ENCODE data around the gene ZNF385B.

The ZNF385B gene

DNA sequence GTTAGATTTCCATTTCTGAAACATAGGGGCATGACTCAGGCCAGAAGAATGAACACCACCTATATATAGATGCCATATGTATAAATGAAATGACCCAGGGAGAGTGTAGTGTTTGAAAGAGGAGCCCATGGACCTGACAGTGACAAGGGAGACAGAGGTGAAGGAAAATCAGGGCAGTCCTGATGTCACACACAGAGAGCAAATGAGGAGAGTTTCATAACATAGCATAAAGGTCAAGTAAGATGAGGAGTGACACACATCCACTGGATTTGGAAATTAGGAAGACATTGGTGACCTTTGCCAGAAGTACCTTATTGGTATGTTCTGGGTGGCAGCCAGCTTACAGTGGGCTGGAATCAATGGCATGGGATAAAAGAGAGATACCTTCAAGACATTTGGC, 276.7 kb downstream of the ZNF385B start:
- DNase-seq (ENCODE audit: low read depth): no peak

DNA sequence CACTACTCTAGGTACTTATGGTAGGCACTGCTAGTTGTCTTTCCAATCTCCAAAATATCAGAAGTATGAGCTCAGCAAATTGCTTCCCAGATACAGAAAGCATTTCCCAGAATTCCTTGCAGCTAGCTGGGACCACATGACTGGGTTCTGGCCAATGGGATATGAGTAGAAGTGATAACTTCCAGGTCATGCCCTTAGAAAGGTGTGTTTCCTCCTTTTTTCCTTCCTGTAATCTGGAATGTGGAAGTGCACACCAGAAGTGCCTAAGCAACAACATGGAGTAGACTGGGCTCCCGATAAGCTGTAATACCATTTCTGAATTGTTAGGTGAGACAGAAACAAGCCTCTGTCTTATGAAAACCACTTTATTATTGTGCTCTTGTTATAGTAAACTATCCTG, 279.8 kb downstream of the ZNF385B start:
- no peak for DNase-seq (ENCODE audit: low read depth)

DNA sequence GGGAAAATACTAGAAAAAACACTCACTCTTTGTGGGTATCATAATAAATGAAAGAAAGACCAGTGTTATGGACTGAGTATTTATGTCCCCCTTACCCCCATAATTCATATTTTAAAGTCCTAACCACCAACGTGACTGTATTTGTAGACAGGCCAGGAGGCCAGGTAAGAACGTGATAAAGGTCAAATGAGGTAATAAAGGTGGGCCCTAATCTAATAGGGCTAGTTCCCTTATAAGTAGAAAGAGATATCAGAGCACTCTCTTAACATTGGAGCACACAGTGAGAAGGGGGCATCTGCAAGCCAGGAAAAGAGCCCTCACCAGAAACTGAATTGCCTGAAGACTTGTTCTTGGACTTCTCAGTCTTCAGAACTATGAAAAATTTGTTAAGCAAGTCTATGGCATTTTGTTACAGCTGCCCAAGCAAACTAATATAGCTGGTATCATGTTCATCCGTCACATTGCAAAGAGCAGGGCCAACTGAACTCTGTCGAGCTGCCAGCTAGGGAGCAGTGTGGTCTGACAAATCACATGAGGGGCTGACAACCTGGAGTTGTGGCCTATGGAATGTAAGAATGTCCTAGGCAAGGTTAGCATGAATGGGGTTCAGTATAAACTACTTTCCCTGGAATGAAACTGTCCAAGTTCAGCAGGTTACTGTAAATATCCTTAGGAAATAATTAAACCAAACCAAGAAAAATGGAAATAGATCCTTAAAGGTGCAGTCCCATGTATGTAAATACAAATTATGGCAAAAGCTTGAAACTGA, 280.9 kb downstream of the ZNF385B start:
- DNase-seq (ENCODE audit: low read depth): no peak

DNA sequence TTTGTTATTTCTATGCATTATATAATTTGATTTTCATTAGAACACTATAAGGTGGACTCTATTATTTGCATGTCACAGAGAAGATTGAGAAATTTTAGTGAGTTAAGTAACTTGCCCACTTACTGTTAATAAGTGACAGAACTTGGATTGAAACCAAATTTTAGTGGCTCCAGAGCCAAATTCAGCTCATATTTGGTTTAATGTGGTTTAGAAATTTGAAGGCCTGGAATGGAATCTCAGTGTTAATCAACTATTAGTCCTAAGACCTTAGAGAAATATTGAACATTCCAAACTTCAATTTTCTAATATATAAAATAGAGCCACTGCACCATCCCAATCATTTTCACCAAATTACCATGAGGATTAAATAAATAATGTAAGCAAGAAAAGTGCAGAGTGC, 281.6 kb downstream of the ZNF385B start:
- no peak for DNase-seq (ENCODE audit: low read depth)

DNA sequence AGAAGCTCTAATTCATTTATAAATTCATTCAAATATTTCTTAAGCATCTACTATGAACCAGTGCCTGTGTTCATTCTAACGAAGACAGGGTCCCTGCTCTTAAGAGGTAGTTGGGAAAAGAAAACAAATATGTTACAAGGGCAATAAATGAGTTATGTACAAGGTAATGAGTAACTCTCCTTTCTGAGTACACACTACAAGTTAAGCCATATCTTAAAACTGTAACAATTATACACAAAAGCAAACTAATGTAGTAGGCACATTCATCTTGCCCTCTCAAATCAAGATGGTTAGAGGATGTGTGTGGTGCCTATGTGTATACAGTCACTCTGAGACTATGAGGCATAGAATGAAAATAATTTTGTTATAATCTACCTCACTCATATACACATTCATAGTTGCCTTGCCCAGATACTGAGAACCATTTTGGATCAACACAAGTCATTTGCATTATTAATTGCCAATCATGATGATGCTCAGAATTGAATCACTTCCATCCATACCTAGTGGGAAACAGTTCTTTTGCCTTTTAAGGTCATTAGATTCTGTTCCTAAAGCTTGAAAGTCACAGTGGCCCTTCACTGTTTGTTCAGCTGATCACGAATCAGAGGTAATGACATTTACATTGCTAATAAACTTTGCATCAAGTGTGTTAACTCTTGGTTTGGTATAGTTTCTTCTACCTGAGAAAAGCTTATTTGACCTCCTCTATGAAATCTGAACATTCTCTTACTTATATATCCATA, 283.1 kb downstream of the ZNF385B start:
- no peak for DNase-seq (ENCODE audit: low read depth)

DNA sequence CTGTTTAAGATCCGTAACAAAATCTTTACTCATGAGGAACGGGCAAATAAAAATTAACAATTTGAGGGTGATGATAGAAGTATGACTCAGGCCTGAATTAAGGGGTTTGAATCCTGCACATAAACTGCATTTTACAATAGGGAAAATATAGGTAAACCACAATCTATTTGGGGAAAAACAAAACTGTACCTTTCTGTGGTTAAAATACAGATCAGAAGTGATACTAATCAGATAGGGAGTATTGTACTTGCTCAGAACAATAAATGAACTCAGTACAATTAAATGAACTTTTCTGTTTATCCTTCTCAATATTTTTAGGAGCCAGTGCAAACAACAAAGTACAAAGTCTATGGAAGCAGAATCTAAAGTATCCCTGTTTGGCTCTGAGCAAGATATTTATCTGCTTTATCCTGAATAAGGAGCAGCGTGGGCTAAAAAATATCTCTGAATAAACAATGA, 287.3 kb downstream of the ZNF385B start:
- no peak for DNase-seq (ENCODE audit: low read depth)

DNA sequence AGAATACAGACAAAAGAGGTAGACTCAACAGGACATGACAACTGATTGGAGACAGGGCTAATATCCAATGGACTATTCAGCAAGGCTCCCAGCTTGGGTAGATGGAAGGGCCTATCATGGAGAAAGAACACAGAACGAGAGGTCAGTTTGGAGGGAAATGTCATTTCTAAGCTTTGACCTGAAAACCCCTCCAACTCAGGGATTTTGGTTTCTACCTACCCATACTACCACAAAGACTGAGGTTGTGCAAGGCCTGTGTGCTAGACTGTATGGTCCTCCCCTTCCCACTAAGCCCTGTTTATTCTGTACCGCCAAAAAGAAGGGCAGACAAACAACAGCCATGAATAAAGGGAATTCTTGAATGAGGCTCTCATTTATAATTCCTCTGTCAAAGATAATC, 288.9 kb downstream of the ZNF385B start:
- DNase-seq (ENCODE audit: low read depth): no peak

DNA sequence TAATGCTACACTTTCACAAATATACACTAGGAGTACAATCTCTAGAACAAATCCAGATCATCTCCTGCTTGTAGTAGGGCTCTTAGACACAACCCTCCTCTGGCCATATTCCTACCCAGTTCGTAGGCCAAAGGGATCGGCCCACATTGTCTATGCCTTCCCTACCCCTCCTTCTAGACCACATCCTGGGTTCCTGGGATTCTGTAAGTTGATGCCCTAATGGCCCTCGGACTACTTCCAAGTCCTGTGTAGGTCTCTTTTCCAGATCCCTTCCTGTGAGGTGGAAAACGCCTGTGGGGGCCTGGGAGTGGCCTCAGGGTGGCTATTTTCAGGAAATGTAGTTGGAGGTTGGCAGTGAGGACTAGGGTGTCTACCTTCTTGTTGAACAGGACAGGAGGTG, 289.7 kb downstream of the ZNF385B start:
- no peak for DNase-seq (ENCODE audit: low read depth)

DNA sequence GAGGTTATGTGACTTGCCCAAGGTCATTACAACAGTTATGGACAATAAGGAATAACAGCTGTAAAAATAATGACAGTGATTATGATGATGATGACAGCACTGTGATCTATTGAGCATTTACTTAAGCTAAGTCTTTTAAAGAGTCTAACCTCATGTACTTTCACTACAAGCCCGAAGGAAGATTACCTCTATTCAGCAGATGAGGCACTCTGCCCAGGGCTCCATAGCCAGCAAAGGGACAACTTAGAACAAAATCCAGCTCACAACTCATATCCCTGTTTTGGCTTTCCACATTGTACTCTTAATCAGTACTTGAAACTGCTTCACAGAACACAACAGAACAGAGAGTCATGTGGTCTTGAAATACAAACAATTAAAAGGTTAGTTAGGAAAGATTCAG, 290.2 kb downstream of the ZNF385B start:
- DNase-seq (ENCODE audit: low read depth): peak; percentile 10

DNA sequence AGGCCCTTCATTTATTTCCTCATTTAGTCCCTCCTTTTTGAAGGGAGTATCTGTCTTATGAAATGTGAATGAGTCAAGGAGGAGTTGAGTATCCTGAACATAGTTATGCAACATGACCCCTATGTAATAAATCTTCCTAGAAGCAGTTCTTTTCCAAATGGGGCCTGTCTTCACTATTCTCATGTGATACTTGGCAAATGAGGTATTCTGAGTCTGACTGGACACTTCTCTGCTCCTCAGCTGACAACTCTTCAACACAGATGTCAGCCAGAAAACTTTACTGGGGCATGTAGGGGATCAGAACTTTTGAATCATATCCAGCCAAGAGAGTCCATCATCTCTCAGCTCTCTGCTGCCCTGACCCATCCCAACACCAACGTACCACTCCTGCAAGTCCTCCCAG, 291.6 kb downstream of the ZNF385B start:
- peak; percentile 95 for DNase-seq (ENCODE audit: low read depth)

DNA sequence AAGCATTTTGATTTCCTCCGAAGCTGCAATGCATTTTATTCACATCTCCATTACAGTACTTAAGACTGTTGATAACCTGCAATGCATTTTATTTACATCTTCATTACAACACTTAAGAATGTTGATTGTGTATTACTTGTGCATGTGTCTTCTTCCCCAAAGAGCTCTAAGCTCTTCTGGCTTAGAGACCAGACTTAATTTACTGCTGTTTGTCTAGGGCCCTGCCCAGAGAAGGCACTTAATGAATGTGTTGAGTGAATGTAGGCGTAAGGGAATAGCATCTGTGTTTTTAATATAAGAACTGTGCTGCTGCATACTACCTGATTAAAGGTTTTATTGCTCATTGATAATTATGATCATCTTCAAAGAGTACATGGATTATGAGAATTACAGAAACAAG, 295.6 kb downstream of the ZNF385B start:
- DNase-seq (ENCODE audit: low read depth): no peak

DNA sequence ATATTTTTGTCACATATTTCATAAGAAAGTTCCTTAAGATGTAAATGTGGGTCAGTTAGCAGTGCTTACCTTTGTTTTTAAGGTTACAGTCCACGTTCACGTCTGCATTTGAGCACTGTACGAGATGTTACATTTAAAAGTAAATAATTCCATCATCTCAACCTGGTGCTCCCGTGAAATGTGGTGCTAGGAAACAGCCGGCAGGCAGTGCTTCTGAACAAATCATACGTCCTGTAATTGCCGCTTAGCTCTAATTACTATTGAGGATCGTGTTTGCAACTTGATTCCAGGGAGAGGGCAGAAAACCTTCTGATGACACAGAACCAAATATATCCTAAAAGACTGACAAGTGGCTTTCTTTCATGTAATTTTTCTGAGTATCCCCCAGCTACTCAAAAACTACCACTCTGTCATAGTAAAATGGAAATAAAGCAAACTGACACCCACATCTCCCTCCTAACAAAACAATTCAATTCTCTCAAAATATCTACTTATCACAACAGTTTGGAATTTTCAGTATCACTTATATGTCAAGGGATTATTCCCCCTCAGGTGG, 299.0 kb downstream of the ZNF385B start:
- no peak for DNase-seq (ENCODE audit: low read depth)

DNA sequence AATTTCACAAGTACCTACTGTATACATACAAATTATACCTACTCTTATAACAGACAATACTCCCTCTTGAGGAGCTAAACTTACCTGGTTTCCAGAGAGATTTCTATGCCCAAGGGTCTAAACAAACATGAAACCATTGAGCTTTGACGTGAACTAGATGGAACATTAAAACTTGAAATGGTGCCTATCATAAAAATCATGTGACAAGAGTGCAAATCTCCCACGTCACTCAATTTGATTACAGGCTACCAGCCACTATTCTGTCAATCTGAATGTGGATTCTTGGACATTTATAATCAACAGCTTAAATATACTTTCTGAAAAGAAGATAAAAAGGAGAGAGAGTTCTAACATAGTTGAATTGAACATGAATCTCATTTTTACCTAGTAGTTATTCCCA, 299.7 kb downstream of the ZNF385B start:
- no peak for DNase-seq (ENCODE audit: low read depth)

DNA sequence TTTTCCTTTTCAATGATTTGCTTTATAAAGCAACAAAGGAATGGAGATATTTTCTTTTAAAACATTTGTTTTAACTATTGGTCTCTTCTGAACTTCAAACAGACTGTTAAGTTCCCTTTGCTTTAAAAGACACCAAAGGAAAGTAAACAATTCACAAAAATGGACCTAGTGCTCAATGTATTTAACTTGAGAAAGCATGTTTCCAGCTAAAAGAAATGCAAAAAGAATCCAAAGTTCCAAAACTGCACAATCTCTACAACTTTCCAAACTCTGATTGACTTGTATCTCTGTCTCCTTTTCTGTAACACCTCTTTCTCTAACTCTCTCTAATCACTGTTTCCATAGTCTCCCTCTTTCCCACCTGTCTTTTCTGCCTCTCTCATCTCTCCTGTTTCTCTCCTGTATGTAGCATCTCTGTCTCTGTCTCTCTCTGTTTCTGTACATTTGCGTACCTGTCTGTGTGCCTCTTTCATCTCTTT, 301.1 kb downstream of the ZNF385B start:
- DNase-seq (ENCODE audit: low read depth): no peak

DNA sequence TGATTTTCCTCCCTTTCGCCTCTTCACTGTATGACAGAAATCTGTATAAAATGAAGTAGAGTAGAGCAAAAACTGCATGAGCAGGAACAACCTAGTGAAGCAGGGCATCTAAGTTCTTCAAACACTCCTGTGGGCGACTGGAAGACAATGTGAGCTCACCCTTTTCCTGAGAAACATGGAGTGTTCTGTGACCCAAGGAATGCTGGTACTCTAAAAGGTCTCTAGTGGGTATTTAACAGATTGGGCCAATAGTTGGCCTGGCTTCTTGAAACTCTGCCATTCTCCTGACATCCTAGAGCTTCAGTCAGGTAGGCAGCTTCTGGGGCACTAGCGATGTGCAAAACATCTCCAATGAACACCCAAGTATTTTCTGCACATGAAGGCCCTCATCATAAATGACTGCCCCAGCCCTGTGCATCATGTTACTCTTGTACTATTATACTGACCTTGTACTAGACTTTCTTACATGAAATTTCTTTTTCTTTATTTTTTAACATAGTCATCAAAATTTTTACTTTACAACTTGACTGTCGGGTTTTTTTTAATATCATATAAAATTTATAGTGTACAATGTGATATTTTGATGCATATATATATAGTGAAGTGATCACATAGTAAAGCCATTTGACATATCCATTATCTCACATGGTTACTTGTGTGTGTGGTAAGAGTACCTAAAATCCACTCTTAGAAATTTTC, 302.2 kb downstream of the ZNF385B start:
- DNase-seq (ENCODE audit: low read depth): no peak

DNA sequence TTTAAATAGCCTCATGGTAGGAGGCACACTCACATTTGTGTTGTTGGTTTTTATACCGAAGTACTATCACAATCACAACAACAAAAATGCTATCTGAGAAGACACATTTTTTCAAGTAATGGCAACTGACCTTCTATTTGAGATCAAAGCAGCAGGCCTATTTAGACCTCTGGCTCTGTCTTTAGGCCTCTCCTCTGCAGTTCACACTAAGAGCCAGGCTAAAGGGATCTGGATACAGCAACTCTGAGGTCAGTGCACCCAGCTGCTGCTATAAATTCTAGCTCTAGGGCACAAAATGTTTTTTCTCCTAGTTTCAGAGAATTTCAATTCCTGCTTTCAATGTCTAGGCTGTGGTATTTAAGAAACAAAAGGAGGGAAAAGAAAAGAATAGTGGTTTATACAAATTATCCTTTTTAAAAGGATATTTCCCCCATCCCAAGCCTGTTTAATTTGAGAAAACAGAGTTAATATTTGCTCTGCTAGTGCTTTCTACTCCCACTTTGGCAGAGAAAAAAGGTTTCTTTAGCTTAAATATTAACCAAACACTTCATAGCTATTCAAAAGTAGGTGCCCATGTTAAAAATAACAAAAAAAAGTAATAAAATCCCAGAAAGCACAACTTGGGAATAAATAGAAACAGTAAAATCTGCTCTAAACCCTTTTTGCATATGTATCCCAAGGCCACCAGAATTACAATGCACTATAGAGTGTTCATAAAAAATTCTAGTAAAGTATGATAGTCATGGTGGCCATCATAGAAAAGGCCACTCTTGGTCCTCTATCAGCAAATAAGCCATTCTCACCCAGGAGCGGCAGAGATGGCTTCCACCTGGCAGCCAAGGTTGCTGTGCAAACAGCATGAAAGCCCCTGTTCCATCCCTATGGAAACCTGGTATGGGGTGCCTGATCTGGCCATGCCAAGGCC, 303.1 kb downstream of the ZNF385B start:
- no peak for DNase-seq (ENCODE audit: low read depth)

DNA sequence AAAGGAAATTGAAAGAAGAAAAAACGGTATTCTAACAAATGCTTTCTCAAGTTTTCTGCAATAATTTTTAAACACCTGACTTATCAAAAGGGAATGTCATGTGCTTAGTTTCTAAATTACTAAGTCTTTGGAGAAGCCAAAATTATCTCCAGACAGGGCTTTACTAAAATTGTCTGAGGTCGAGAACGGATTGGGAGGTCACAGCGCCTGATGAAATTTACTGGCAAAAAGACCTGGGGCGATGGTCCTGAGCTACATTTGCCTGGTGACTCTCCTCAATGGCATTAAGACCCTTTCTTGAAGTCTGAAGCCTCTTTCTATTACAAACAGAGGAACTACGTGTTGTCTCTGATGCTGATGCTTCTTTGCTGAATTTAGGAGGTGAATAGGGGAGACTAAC, 305.0 kb downstream of the ZNF385B start:
- DNase-seq (ENCODE audit: low read depth): no peak

DNA sequence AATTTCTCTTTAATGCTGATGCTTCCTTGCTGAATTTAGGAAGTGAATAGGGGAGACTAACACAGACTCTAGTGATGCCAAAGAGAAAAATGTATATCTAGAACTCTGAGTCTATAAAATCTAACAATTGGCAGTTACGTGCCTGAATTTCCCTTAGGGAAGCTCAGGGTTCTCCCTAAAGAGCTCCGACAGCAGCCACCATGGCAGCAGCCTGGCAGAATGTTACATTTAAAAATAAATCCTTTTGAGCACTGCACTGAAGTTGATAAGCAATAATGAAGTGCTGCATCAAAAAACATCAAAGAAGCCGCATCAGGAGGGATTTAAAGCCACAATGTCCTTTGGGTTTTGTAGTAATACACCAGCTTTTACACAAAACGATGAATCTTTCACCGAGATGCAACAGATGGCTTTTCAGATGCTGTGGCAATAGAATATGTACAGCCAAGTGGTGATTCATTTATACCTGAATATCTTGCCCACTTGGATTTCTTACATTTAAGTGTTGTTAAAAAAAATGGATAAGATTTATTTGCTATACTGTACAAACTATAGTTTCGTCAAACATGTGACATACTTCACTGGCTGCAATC, 305.6 kb downstream of the ZNF385B start:
- no peak for DNase-seq (ENCODE audit: low read depth)

DNA sequence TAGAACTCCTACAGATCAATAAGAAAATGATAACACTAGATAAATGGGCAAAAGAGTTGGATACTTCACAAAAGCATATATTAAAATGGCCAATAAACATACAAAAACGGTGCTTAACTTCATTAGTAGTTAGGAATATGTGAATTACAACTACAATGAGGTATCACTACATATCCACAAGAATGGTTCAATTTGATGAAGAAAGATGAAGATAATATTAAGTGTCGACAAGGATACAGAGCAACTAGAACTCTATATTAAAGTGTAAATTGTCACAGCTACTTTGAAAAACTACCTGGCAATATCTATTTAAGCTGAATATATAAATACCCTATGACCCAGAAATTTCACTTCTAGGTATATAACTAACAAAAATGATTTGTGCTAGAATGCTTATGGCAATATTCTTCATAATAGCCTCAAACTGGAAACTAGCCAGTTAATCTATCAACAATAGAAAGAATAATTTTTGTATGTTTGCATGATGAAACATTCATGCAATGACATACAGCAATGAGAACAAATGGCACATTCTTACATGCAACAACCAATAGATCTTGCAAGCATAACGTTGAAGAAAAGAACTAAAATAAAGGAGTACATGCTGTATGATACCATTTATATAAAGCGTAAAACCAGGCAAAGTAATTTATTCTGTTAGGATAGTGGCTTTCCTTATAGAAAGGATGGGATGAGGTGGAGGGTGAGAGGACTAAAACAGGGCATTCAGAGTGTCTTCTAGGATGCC, 306.6 kb downstream of the ZNF385B start:
- DNase-seq (ENCODE audit: low read depth): no peak

DNA sequence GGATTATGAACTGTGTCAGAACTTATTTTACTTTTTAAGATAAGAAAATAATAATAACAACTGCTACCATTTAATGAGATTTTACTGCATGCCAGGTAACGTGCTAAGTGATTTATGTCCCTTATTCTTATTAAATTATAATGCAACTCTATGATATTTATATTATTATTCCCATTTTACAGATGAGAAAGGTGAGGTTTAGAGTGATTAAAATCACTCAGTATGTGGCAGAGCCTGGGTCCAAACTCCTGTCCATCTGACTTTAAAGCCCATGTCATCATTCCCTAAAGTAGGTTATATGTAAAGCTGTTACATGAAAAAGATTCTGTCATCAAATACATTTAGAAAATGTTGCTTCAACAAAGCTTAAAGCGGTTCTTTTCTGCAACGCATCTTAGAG, 308.0 kb downstream of the ZNF385B start:
- no peak for DNase-seq (ENCODE audit: low read depth)

Measured in stromal cell of bone marrow (primary cell).